IMR-90 (cell line): ENCODE data around the gene SYNPO. TPM values are rescaled to one million over a fixed set of nuclear protein-coding genes. Genes with fewer than 3 reads are reported as not detected.
A peak's percentile ranks its signal among the peaks of the same experiment; 100 is the strongest.

Experiments
- ATAC-seq: fragments of 200-7000 bp; cut with Tn5 transposase; 2 replicates; pipeline ENCODE4 v1.9.1; 2020; ENCODE audit warnings: low read depth, mild to moderate bottlenecking, moderate library complexity
- BruUV-seq: library from RNA; stranded (reverse); fragments of 400-500 nt; replicated peaks from 2 replicates; lab custom pipeline; 2021; lab: Mats Ljungman, UMichigan
- CTCF ChIA-PET: fragments of 300-600 bp; formaldehyde crosslinking; extraction: SDS; loops from one replicate; lab custom pipeline; 2021; ENCODE audit warnings: antibody characterized with exemption; lab: Yijun Ruan, JAX
- POLR2A ChIA-PET: fragments of 300-600 bp; sonication (Branson Sonifier 250); formaldehyde crosslinking; loops from one replicate; lab custom pipeline; 2022; ENCODE audit warnings: antibody characterized with exemption; ENCODE audit not compliant: unreplicated experiment; lab: Charles Lee
- DNase-seq: peaks from one replicate; pipeline ENCODE4 v3.0.0; 2013
- H2AFZ ChIP-seq: replicated peaks from 2 replicates; pipeline ENCODE3; 2013; ENCODE audit warnings: low read length, mild to moderate bottlenecking; ENCODE audit not compliant: poor library complexity
- H2AK5ac ChIP-seq: 2 replicates; pipeline ENCODE4 v1.6.1; 2013; ENCODE audit warnings: low read depth, low read length, inconsistent platforms
- H2AK9ac ChIP-seq: replicated peaks from 2 replicates; pipeline ENCODE3; 2013; ENCODE audit warnings: mild to moderate bottlenecking, low read depth, low read length, moderate library complexity; ENCODE audit not compliant: poor library complexity
- H2BK120ac ChIP-seq: 2 replicates; pipeline ENCODE4 v1.6.1; 2013; ENCODE audit warnings: low read depth, low read length, inconsistent platforms
- H2BK15ac ChIP-seq: 3 replicates; pipeline ENCODE4 v1.6.1; 2013; ENCODE audit warnings: low read depth, low read length, inconsistent platforms
- H2BK20ac ChIP-seq: 2 replicates; pipeline ENCODE4 v1.6.1; 2013; ENCODE audit warnings: low read depth, mild to moderate bottlenecking, inconsistent platforms, low read length, moderate library complexity
- H2BK5ac ChIP-seq: 2 replicates; pipeline ENCODE4 v1.6.1; 2013; ENCODE audit warnings: mild to moderate bottlenecking, low read depth, low read length, inconsistent platforms; ENCODE audit not compliant: poor library complexity, severe bottlenecking
- H3K14ac ChIP-seq: replicated peaks from 2 replicates; pipeline ENCODE4 v1.6.1; 2013; ENCODE audit warnings: low read depth, low read length, inconsistent platforms
- H3K18ac ChIP-seq: 2 replicates; pipeline ENCODE4 v1.6.1; 2013; ENCODE audit warnings: low read depth, low read length, control low read depth
- H3K23ac ChIP-seq: 2 replicates; pipeline ENCODE4 v1.6.1; 2013; ENCODE audit warnings: low read depth, low read length, inconsistent platforms
- H3K27ac ChIP-seq: 2 replicates; pipeline ENCODE4 v1.5.1; 2013; ENCODE audit warnings: mild to moderate bottlenecking, control low read depth, low read length; ENCODE audit not compliant: insufficient read depth
- H3K27me3 ChIP-seq: 2 replicates; pipeline ENCODE4 v1.6.1; 2013; ENCODE audit warnings: low read length; ENCODE audit not compliant: control insufficient read depth, insufficient read depth
- H3K36me3 ChIP-seq: 2 replicates; pipeline ENCODE4 v1.6.1; 2013; ENCODE audit warnings: low read length, mixed read lengths; ENCODE audit not compliant: control insufficient read depth, insufficient read depth
- H3K4ac ChIP-seq: 2 replicates; pipeline ENCODE4 v1.6.1; 2013; ENCODE audit warnings: low read depth, low read length, inconsistent platforms
- H3K4me1 ChIP-seq: 2 replicates; pipeline ENCODE4 v1.6.1; 2013; ENCODE audit warnings: low read length, mixed read lengths; ENCODE audit not compliant: control insufficient read depth, insufficient read depth
- H3K4me2 ChIP-seq: 2 replicates; pipeline ENCODE4 v1.6.1; 2013; ENCODE audit warnings: low read depth, mild to moderate bottlenecking, control low read depth, low read length, moderate library complexity
- H3K4me3 ChIP-seq: 2 replicates; pipeline ENCODE4 v1.5.1; 2013; ENCODE audit warnings: low read depth, mild to moderate bottlenecking, control low read depth, low read length, moderate library complexity; ENCODE audit not compliant: insufficient read depth
- H3K56ac ChIP-seq: 2 replicates; pipeline ENCODE4 v1.6.1; 2013; ENCODE audit warnings: low read length, inconsistent platforms; ENCODE audit not compliant: insufficient read depth; ENCODE audit errors: extremely low read depth
- H3K79me1 ChIP-seq, 2 experiments: 2 replicates each; pipeline ENCODE4 v1.6.1; 2013; ENCODE audit warnings: low read length in 2 of 2, inconsistent platforms in 1 of 2, low read depth in 1 of 2
- H3K9ac ChIP-seq: 2 replicates; pipeline ENCODE4 v1.6.1; 2013; ENCODE audit warnings: low read depth, low read length, control low read depth
- H3K9me1 ChIP-seq: 2 replicates; pipeline ENCODE4 v1.6.1; 2013; ENCODE audit warnings: low read length, inconsistent platforms; ENCODE audit not compliant: insufficient read depth
- H3K9me3 ChIP-seq: 2 replicates; pipeline ENCODE4 v1.6.1; 2013; ENCODE audit warnings: low read length; ENCODE audit not compliant: control insufficient read depth, insufficient read depth
- H4K20me1 ChIP-seq: 2 replicates; pipeline ENCODE4 v1.6.1; 2013; ENCODE audit warnings: low read length, inconsistent platforms; ENCODE audit not compliant: insufficient read depth
- H4K5ac ChIP-seq: 2 replicates; pipeline ENCODE4 v1.6.1; 2013; ENCODE audit warnings: mild to moderate bottlenecking, low read depth, low read length, control low read depth
- H4K8ac ChIP-seq, 2 experiments: 2 replicates each; pipeline ENCODE4 v1.6.1; 2013; ENCODE audit warnings: low read depth in 2 of 2, low read length in 2 of 2, control low read depth in 1 of 2, inconsistent platforms in 1 of 2
- H4K91ac ChIP-seq: 2 replicates; pipeline ENCODE4 v1.6.1; 2013; ENCODE audit warnings: low read depth, low read length, inconsistent platforms; ENCODE audit not compliant: insufficient read depth
- BHLHE40 ChIP-seq: fragments of 150-350 bp; IDR thresholded peaks from 2 replicates; pipeline ENCODE4 v1.6.1; 2016; ENCODE audit warnings: mild to moderate bottlenecking, low read depth, low read length
- ELK1 ChIP-seq: fragments of 150-350 bp; IDR thresholded peaks from 2 replicates; pipeline ENCODE4 v1.6.1; 2016; ENCODE audit warnings: low read depth, mild to moderate bottlenecking, low read length, moderate library complexity, borderline replicate concordance
- FOS ChIP-seq: fragments of 150-350 bp; IDR thresholded peaks from 2 replicates; pipeline ENCODE4 v1.6.1; 2016; ENCODE audit warnings: low read depth, low read length
- MXI1 ChIP-seq: IDR thresholded peaks from 2 replicates; pipeline ENCODE4 v1.6.1; 2012; ENCODE audit warnings: low read depth, mild to moderate bottlenecking, low read length, moderate library complexity, borderline replicate concordance
- POLR2A ChIP-seq: IDR thresholded peaks from 2 replicates; pipeline ENCODE4 v1.6.1; 2012; ENCODE audit warnings: mild to moderate bottlenecking, low read depth, low read length
- RAD21 ChIP-seq: IDR thresholded peaks from 2 replicates; pipeline ENCODE4 v1.6.1; 2012; ENCODE audit warnings: low read length, improper control_type of control experiment
- RCOR1 ChIP-seq: IDR thresholded peaks from 2 replicates; pipeline ENCODE4 v1.6.1; 2012; ENCODE audit warnings: mild to moderate bottlenecking, low read length, improper control_type of control experiment; ENCODE audit not compliant: insufficient replicate concordance
- WGBS, 2 experiments: methylation state at CpG; one replicate each; pipeline versions ENCODE4 v1.1.5 to v1.1.7; 2013; ENCODE audit warnings: missing lambda C conversion rate in 2 of 2; ENCODE audit not compliant: insufficient read length in 1 of 2; ENCODE audit errors: extremely low coverage in 2 of 2; 5-methylcytosine and 5-hydroxymethylcytosine counted together
- dilution Hi-C: fragments of 300-500 bp; cut with HindIII; formaldehyde crosslinking; loops from one replicate; pipeline ENCODE4 v1.14.3; 2018; ENCODE audit warnings: low sequenced_read_pairs; ENCODE audit not compliant: unreplicated experiment
- in situ Hi-C: fragments of 300-500 bp; cut with MboI; formaldehyde crosslinking; loops from 3 replicates; pipeline ENCODE4 v1.14.3; 2019; ENCODE audit warnings: low sequenced_read_pairs, inconsistent platforms, mixed read lengths
- intact Hi-C: fragments of 100-400 bp; cut with micrococcal nuclease; formaldehyde crosslinking; loops from 2 replicates; pipeline ENCODE4 v1.10.0; 2022
- polyA plus RNA-seq, 3 experiments: library from polyadenylated mRNA; depleted of rRNA; stranded (reverse); fragments of >200 nt; gene quantifications; 2 replicates each; pipeline ENCODE4 v1.2.3, GENCODE V29; 2012; ENCODE audit warnings: low replicate concordance in 1 of 3
- total RNA-seq: library from RNA; depleted of rRNA; stranded (reverse); fragments of >200 nt; gene quantifications from 2 replicates; pipeline ENCODE4 v1.2.3, GENCODE V29; 2012

The SYNPO gene
- total and polyA plus RNA-seq, 2 of the 4 experiments (the other 2 are of a cell fraction), result 3.0 to 24.8 TPM

GRCh38 chr5:150658699-150659265 lies 18.3 kb downstream of the SYNPO start:
- ATAC-seq (peak; percentile 1; the same call in 1 of the 2 replicates), DNase-seq (no peak)
- H3K23ac ChIP-seq, result no peak overlapping the region; the same call in 1 of the 2 replicates
- ChIA-PET POLR2A (no interaction called here), CTCF (interaction anchor here (0.6 kb wide), 2 partner anchors 99 to 389 kb away, joined by 3 read pairs; no protein-coding TSS in a partner anchor)
- H3K79me1 ChIP-seq, result peaks cover 7 to 10% of the 10 kb centered on the region in 2 experiments; a peak in 3 of 4 replicates
- no peak overlapping the region for H3K14ac ChIP-seq
- H3K27me3 ChIP-seq, result peaks cover 6% of the 10 kb centered on the region
- H3K18ac ChIP-seq, result no peak overlapping the region
- H3K4ac ChIP-seq, result no peak overlapping the region; the same call in 1 of the 2 replicates
- intact Hi-C loops, result loop anchor here (5.0 kb wide), 1 partner anchor 189 kb away; the partner anchor contains the start of gene IRGM
- H4K20me1 ChIP-seq, result peaks cover 7% of the 10 kb centered on the region
- H3K27ac ChIP-seq, result no peak overlapping the region
- H3K56ac ChIP-seq, result no peak overlapping the region
- peaks cover 9% of the 10 kb centered on the region; the same call in 1 of the 2 replicates for H3K36me3 ChIP-seq
- 61% methylated on average over 3 of the region's 3 CpGs; no CpG with 5 or more reads in 1 of the 2 experiments for WGBS, 2 experiments
- H2BK120ac ChIP-seq, result no peak overlapping the region
- no peak overlapping the region for H3K9ac ChIP-seq
- dilution Hi-C loops, result no loop called here
- TF ChIP-seq FOS (no peak), MXI1 (no peak), BHLHE40 (no peak), RAD21 (no peak), RCOR1 (no peak), POLR2A (no peak), ELK1 (no peak)
- no peak overlapping the region for H2BK15ac ChIP-seq
- H3K4me2 ChIP-seq, result no peak overlapping the region
- no peaks in the 10 kb centered on the region for H3K9me3 ChIP-seq
- 0 out of 2 replicates have a peak overlapping the region, but pooled peaks have one; percentile 23 for H2AK5ac ChIP-seq
- H3K4me1 ChIP-seq, result peaks cover 20% of the 10 kb centered on the region
- no peak overlapping the region for H2BK20ac ChIP-seq
- peaks cover 2% of the 10 kb centered on the region; the same call in 1 of the 2 replicates for H3K9me1 ChIP-seq
- H2AK9ac ChIP-seq, result no peak overlapping the region
- H4K5ac ChIP-seq, result no peak overlapping the region
- no peak overlapping the region for H4K91ac ChIP-seq
- no peak overlapping the region for H2BK5ac ChIP-seq
- no TSS peak for BruUV-seq
- peak overlapping the region; percentile 38 for H2AFZ ChIP-seq
- no peak overlapping the region for H3K4me3 ChIP-seq
- no peak overlapping the region for H4K8ac ChIP-seq
- in situ Hi-C loops, result no loop called here
